GM12872 (cell line): ENCODE measurements around the gene FGGY.

Experiments used
- CTCF ChIP-seq: IDR thresholded peaks from 3 replicates; pipeline ENCODE4 v1.5.1; 2011; ENCODE audit warnings: low read depth, mild to moderate bottlenecking, low read length, moderate library complexity; ENCODE audit not compliant: insufficient read depth

The FGGY gene

GRCh38 chr1:59331686-59332620 lies 35.1 kb downstream of the FGGY start:
- no peak for TF ChIP-seq CTCF

GRCh38 chr1:59332983-59333382 lies 36.1 kb downstream of the FGGY start:
- no peak for TF ChIP-seq CTCF

- no peak for TF ChIP-seq CTCF
Measured at GRCh38 chr1:59333626-59334277, 36.9 kb downstream of the FGGY start.

GRCh38 chr1:59340411-59341307 lies 43.8 kb downstream of the FGGY start:
- TF ChIP-seq CTCF = no peak

- TF ChIP-seq CTCF = no peak
Measured at GRCh38 chr1:59342801-59343575, 46.1 kb downstream of the FGGY start.

GRCh38 chr1:59343576-59343840 lies 46.6 kb downstream of the FGGY start:
- no peak for TF ChIP-seq CTCF
